SK-N-SH treated with all-trans-retinoic acid at 6 μM for 48 hours (cell line): Measurements from ENCODE around the gene DNAJC5G.

Source experiments
- ATAC-seq: fragments of 200-7000 bp; cut with Tn5 transposase; 3 replicates; pipeline ENCODE4 v1.9.1; 2020; ENCODE audit warnings: mild to moderate bottlenecking, moderate library complexity
- ARNTL ChIP-seq: fragments of 450-650 bp; formaldehyde crosslinking; IDR thresholded peaks from 2 replicates; pipeline ENCODE4 v1.5.0; 2020; ENCODE audit warnings: low read depth, mild to moderate bottlenecking, moderate library complexity, borderline replicate concordance
- BACH2 ChIP-seq: fragments of 250-450 bp; sonication (Bioruptor Pico); IDR thresholded peaks from 2 replicates; pipeline ENCODE4 v1.9.0; 2021; ENCODE audit warnings: mild to moderate bottlenecking, borderline replicate concordance
- ESRRG ChIP-seq: fragments of 250-450 bp; sonication (Bioruptor Pico); IDR thresholded peaks from 2 replicates; pipeline ENCODE4 v1.6.1; 2021; ENCODE audit warnings: mild to moderate bottlenecking
- GLIS3 ChIP-seq: fragments of 250-450 bp; sonication (Bioruptor Pico); IDR thresholded peaks from 2 replicates; pipeline ENCODE4 v1.5.0; 2020; ENCODE audit warnings: mild to moderate bottlenecking, moderate library complexity
- ISL1 ChIP-seq: fragments of 250-450 bp; sonication (Bioruptor Pico); IDR thresholded peaks from 2 replicates; pipeline ENCODE4 v2.1.2; 2022; ENCODE audit warnings: mild to moderate bottlenecking, moderate library complexity
- OSR1 ChIP-seq: fragments of 250-450 bp; sonication (Bioruptor Pico); IDR thresholded peaks from 2 replicates; pipeline ENCODE4 v1.8.0; 2022; ENCODE audit warnings: moderate library complexity, mild to moderate bottlenecking, inconsistent platforms
- PPARA ChIP-seq: fragments of 250-450 bp; sonication (Bioruptor Pico); IDR thresholded peaks from 2 replicates; pipeline ENCODE4 v1.5.0; 2020; ENCODE audit warnings: mild to moderate bottlenecking, borderline replicate concordance
- RARB ChIP-seq: fragments of 250-450 bp; sonication (Bioruptor Pico); IDR thresholded peaks from 2 replicates; pipeline ENCODE4 v1.8.0; 2021; ENCODE audit warnings: mild to moderate bottlenecking, moderate library complexity
- SNAI2 ChIP-seq: fragments of 250-450 bp; sonication (Bioruptor Pico); IDR thresholded peaks from 2 replicates; pipeline ENCODE4 v1.5.0; 2020; ENCODE audit warnings: mild to moderate bottlenecking, moderate library complexity
- TCF4 ChIP-seq: fragments of 250-450 bp; sonication (Bioruptor Pico); IDR thresholded peaks from 2 replicates; pipeline ENCODE4 v1.8.0; 2021; ENCODE audit warnings: mild to moderate bottlenecking, moderate library complexity, borderline replicate concordance
- TOX ChIP-seq: fragments of 250-450 bp; sonication (Bioruptor Pico); IDR thresholded peaks from 2 replicates; pipeline ENCODE4 v1.8.0; 2021; ENCODE audit warnings: mild to moderate bottlenecking, moderate library complexity, borderline replicate concordance
- ZC3H10 ChIP-seq: fragments of 250-450 bp; sonication (Bioruptor Pico); IDR thresholded peaks from 2 replicates; pipeline ENCODE4 v1.5.1; 2021; ENCODE audit warnings: mild to moderate bottlenecking, moderate library complexity
- ZFP3 ChIP-seq: fragments of 250-450 bp; sonication (Bioruptor Pico); IDR thresholded peaks from 2 replicates; pipeline ENCODE4 v1.5.0; 2020; ENCODE audit warnings: mild to moderate bottlenecking, moderate library complexity
- ZFP30 ChIP-seq: fragments of 450-650 bp; formaldehyde crosslinking; IDR thresholded peaks from 2 replicates; pipeline ENCODE4 v1.5.0; 2022; ENCODE audit warnings: mild to moderate bottlenecking, moderate library complexity
- ZNF565 ChIP-seq: fragments of 450-650 bp; formaldehyde crosslinking; conservative IDR thresholded peaks from 2 replicates; pipeline ENCODE4 v1.5.0; 2020; ENCODE audit warnings: low read depth, mild to moderate bottlenecking, moderate library complexity
- ZNF70 ChIP-seq: fragments of 450-650 bp; formaldehyde crosslinking; IDR thresholded peaks from 2 replicates; pipeline ENCODE4 v1.5.0; 2020; ENCODE audit warnings: mild to moderate bottlenecking, moderate library complexity
- ZNF8 ChIP-seq: fragments of 450-650 bp; formaldehyde crosslinking; IDR thresholded peaks from 2 replicates; pipeline ENCODE4 v1.5.0; 2020; ENCODE audit warnings: mild to moderate bottlenecking, moderate library complexity
- TF ChIP-seq, protein P1 (sequence below): fragments of 250-450 bp; sonication (Bioruptor Pico); IDR thresholded peaks from 2 replicates; pipeline ENCODE4 v1.5.0; 2020; ENCODE audit warnings: mild to moderate bottlenecking, moderate library complexity
- TF ChIP-seq, protein P2 (sequence below): fragments of 250-450 bp; sonication (Bioruptor Pico); IDR thresholded peaks from 2 replicates; pipeline ENCODE4 v1.8.0; 2021; ENCODE audit warnings: low read depth, mild to moderate bottlenecking, moderate library complexity, borderline replicate concordance
- TF ChIP-seq, protein P3 (sequence below): fragments of 250-450 bp; sonication (Bioruptor Pico); IDR thresholded peaks from 2 replicates; pipeline ENCODE4 v1.8.0; 2020; ENCODE audit warnings: mild to moderate bottlenecking, moderate library complexity, borderline replicate concordance
- TF ChIP-seq, protein P4 (sequence below): fragments of 250-450 bp; sonication (Bioruptor Pico); IDR thresholded peaks from 2 replicates; pipeline ENCODE4 v1.5.1; 2020; ENCODE audit warnings: low read depth, mild to moderate bottlenecking, moderate library complexity

The DNAJC5G gene

DNA sequence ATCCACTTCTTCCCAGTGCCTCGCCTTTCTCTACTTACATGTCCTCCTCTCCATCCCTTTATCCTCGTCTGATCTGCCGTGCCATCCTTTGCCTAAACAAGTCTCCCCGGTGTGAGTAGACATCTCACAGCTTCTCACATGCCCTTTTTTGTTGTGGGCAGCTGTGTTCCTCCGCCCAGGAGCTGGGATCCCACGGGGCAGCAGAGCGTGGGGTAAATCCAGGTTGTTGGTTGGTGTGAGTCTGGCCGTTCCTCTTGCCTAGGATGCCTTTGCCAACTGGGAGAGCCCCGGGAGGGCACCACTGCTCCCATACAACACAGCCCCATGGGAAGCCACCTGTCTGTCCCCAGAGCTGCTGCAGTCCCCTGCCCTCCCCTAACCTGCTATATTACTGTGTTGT lies 34.8 kb upstream of the DNAJC5G start:
- TF ChIP-seq, protein P1, sequence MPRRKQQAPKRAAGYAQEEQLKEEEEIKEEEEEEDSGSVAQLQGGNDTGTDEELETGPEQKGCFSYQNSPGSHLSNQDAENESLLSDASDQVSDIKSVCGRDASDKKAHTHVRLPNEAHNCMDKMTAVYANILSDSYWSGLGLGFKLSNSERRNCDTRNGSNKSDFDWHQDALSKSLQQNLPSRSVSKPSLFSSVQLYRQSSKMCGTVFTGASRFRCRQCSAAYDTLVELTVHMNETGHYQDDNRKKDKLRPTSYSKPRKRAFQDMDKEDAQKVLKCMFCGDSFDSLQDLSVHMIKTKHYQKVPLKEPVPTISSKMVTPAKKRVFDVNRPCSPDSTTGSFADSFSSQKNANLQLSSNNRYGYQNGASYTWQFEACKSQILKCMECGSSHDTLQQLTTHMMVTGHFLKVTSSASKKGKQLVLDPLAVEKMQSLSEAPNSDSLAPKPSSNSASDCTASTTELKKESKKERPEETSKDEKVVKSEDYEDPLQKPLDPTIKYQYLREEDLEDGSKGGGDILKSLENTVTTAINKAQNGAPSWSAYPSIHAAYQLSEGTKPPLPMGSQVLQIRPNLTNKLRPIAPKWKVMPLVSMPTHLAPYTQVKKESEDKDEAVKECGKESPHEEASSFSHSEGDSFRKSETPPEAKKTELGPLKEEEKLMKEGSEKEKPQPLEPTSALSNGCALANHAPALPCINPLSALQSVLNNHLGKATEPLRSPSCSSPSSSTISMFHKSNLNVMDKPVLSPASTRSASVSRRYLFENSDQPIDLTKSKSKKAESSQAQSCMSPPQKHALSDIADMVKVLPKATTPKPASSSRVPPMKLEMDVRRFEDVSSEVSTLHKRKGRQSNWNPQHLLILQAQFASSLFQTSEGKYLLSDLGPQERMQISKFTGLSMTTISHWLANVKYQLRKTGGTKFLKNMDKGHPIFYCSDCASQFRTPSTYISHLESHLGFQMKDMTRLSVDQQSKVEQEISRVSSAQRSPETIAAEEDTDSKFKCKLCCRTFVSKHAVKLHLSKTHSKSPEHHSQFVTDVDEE (CRISPR knock-in tag), result no peak
- TF ChIP-seq TCF4 (CRISPR knock-in tag), result no peak
- TF ChIP-seq ZFP3 (CRISPR knock-in tag), result no peak
- TF ChIP-seq SNAI2 (CRISPR knock-in tag), result no peak
- TF ChIP-seq OSR1 (CRISPR knock-in tag), result no peak
- TF ChIP-seq, protein P2, sequence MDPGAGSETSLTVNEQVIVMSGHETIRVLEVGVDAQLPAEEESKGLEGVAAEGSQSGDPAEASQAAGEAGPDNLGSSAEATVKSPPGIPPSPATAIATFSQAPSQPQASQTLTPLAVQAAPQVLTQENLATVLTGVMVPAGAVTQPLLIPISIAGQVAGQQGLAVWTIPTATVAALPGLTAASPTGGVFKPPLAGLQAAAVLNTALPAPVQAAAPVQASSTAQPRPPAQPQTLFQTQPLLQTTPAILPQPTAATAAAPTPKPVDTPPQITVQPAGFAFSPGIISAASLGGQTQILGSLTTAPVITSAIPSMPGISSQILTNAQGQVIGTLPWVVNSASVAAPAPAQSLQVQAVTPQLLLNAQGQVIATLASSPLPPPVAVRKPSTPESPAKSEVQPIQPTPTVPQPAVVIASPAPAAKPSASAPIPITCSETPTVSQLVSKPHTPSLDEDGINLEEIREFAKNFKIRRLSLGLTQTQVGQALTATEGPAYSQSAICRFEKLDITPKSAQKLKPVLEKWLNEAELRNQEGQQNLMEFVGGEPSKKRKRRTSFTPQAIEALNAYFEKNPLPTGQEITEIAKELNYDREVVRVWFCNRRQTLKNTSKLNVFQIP (CRISPR knock-in tag), result no peak
- no peak for TF ChIP-seq ZNF70
- no peak for TF ChIP-seq ISL1
- no peak for TF ChIP-seq PPARA (CRISPR knock-in tag)
- TF ChIP-seq ZC3H10 (CRISPR knock-in tag), result no peak
- no peak for TF ChIP-seq ZNF8 (CRISPR knock-in tag)
- TF ChIP-seq, protein P3, sequence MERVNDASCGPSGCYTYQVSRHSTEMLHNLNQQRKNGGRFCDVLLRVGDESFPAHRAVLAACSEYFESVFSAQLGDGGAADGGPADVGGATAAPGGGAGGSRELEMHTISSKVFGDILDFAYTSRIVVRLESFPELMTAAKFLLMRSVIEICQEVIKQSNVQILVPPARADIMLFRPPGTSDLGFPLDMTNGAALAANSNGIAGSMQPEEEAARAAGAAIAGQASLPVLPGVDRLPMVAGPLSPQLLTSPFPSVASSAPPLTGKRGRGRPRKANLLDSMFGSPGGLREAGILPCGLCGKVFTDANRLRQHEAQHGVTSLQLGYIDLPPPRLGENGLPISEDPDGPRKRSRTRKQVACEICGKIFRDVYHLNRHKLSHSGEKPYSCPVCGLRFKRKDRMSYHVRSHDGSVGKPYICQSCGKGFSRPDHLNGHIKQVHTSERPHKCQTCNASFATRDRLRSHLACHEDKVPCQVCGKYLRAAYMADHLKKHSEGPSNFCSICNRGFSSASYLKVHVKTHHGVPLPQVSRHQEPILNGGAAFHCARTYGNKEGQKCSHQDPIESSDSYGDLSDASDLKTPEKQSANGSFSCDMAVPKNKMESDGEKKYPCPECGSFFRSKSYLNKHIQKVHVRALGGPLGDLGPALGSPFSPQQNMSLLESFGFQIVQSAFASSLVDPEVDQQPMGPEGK (CRISPR knock-in tag), result no peak
- TF ChIP-seq GLIS3 (CRISPR knock-in tag), result no peak
- no peak for TF ChIP-seq ZNF565 (CRISPR knock-in tag)
- no peak for TF ChIP-seq RARB
- no peak for TF ChIP-seq ARNTL (CRISPR knock-in tag)
- TF ChIP-seq ZFP30 (CRISPR knock-in tag), result no peak
- TF ChIP-seq, protein P4, sequence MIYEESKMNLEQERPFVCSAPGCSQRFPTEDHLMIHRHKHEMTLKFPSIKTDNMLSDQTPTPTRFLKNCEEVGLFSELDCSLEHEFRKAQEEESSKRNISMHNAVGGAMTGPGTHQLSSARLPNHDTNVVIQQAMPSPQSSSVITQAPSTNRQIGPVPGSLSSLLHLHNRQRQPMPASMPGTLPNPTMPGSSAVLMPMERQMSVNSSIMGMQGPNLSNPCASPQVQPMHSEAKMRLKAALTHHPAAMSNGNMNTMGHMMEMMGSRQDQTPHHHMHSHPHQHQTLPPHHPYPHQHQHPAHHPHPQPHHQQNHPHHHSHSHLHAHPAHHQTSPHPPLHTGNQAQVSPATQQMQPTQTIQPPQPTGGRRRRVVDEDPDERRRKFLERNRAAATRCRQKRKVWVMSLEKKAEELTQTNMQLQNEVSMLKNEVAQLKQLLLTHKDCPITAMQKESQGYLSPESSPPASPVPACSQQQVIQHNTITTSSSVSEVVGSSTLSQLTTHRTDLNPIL (CRISPR knock-in tag), result no peak
- no peak for TF ChIP-seq BACH2 (CRISPR knock-in tag)
- TF ChIP-seq TOX, result no peak
- ATAC-seq, result no peak

DNA sequence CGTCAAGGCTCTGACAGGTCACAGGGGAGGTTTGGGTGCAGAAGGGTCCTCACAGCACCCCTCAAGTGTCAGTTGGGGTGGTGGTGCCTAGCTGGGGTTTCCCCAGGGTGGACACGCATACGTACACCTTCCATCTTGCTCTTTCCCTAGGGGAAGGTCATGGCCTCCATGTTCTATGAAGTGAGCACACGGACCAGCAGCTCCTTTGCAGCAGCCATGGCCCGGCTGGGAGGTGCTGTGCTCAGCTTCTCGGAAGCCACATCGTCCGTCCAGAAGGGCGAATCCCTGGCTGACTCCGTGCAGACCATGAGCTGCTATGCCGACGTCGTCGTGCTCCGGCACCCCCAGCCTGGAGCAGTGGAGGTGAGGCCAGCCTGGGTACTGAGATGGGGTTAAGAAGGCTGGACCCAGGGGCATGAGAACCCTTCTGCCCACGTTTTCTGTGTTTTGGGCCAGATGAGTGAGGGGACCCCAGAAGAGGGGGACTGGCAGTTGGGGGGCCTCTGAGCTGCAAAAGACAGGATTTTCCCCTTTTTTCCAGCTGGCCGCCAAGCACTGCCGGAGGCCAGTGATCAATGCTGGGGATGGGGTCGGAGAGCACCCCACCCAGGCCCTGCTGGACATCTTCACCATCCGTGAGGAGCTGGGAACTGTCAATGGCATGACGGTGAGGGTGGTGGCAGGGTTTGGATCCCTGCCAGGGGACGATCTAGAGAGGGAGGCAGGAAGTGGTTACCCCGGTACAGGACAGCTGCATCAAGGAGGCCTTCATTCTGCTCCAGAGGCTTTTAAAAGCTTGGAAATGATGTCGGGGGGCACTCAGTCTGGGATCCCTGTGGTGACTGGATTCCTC lies 33.2 kb upstream of the DNAJC5G start:
- ATAC-seq, result no peak
- TF ChIP-seq RARB (no peak), ZNF70 (no peak), SNAI2 (CRISPR knock-in tag) (no peak), ESRRG (no peak), ZC3H10 (CRISPR knock-in tag) (no peak), ZFP3 (CRISPR knock-in tag) (no peak), ZFP30 (CRISPR knock-in tag) (no peak), TCF4 (CRISPR knock-in tag) (no peak), ISL1 (no peak), TOX (no peak), ZNF8 (CRISPR knock-in tag) (no peak), OSR1 (CRISPR knock-in tag) (no peak), ARNTL (CRISPR knock-in tag) (no peak)
- TF ChIP-seq, protein P1 (CRISPR knock-in tag), result no peak
- TF ChIP-seq, protein P2 (CRISPR knock-in tag), result no peak
- TF ChIP-seq, protein P3 (CRISPR knock-in tag), result no peak
